Adipose tissue (tissue), 3 donors: Measurements from ENCODE around the gene ADARB2. TPM values are rescaled to one million over a fixed set of nuclear protein-coding genes. Genes with fewer than 3 reads are reported as not detected.
"Not testable (repeated sequence)": the region's sequence is repeated elsewhere in the genome, so short reads cannot be mapped to it uniquely, and the experiment has no call there.

Experiments used
- H3K27ac ChIP-seq: one replicate; pipeline ENCODE4 v1.5.1; 2013; ENCODE audit warnings: low read depth, low read length
- WGBS, 3 donors: extraction: QIAGEN DNeasy Blood & Tissue Kit; methylation state at CpG; one replicate each; pipeline ENCODE4 v1.1.7; 2013; 5-methylcytosine and 5-hydroxymethylcytosine counted together
- polyA plus RNA-seq, 3 donors: library from polyadenylated mRNA; stranded (reverse); fragments of 200-250 nt; gene quantifications; one replicate each; pipeline ENCODE4 v1.2.3, GENCODE V29; 2013
- donor health status: healthy with polysubstance abuse.
- donor health status: Bipolar disorder and iron deficiency.
- donor health status: healthy.

Gene ADARB2
- polyA plus RNA-seq, 3 donors = 0.31 to 1.9 (median 0.56) TPM

DNA sequence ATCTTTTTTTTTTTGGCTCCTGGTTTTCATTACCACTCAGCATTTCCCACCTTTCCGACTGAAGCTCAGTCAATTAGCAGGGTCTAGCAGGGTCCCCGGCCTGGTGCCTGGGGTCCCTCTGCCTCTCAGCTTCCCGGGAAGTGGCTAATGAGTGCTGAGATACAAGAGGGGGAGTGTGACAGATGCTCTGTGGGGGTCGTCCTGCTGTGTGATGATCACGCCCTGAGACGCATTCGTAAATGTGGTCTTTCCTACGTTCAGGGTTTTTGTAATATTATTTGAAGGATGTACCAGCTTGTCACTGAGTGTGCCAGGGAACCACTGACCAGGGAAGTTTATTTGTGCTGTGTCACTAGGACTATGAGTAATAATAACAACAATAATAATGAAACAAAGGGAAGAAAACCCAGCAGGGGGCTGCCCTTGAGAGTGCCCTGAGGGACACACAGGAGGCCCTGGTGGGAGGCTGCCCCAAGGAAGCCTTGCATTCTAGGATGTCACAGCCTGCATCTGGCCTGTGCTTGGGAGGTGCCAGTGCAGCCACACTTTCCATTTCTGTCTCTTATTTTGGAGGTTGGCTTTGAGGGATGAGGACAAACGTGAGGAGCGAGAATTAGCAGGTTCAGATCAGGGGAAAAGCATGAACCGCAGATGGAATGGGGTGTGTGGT is 337.8 kb downstream of the ADARB2 start:
- WGBS, 3 donors = 59 to 76% (median 68%) methylated on average over 11 of the region's 11 CpGs
- no peak overlapping the region for H3K27ac ChIP-seq

DNA sequence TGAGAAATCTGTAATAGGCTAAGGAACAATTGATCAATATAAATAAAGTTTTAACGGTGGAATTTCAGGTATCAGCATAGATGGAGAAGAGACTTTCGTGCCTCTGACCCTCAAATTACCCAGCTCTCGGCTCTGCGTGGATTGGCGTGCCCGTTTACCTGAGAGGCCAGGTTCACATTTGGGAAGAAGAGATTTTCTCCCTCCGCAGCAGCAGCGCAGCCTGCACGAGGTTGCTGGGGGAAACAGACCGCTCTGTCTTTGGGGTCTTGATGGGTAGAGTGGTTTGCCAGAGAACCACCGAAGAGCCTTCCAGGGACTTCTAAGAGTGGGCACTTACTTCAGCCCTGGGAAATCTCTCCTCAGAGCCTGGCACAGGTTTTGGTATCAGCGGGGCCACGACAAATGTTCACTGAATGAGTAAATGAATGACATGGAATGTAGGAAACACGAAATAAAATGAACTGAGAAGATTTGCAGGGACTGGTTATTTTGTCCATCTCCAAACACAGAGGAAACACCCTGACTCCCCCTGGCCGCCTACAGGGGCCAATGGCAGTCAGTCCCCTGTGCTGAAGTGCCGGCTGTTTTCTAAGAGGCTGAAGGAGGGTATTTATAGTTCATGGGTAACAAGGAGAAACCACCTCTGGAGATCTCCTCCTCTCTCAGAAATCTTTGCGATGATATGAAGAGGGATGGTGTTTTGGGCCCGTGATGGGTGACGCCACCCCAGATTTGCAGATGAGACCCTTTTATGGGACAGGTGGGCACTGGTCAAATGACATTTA is 338.5 kb downstream of the ADARB2 start:
- no peak overlapping the region for H3K27ac ChIP-seq
- 77 to 89% (median 87%) methylated on average over 19 of the region's 19 CpGs for WGBS, 3 donors

- H3K27ac ChIP-seq = not testable (repeated sequence)
- WGBS, 3 donors = 55 to 64% (median 62%) methylated on average over 15 of the region's 15 CpGs
Observed at GRCh38 chr10:1398116-1398515, 339.2 kb downstream of the ADARB2 start.

- 82 to 89% (median 83%) methylated on average over 20 of the region's 20 CpGs for WGBS, 3 donors
- no peak overlapping the region for H3K27ac ChIP-seq
Observed at GRCh38 chr10:1396297-1396635, 341.1 kb downstream of the ADARB2 start.

GRCh38 chr10:1395481-1396296 is 341.6 kb downstream of the ADARB2 start:
- 84 to 88% (median 86%) methylated on average over 33 of the region's 33 CpGs for WGBS, 3 donors
- no peak overlapping the region for H3K27ac ChIP-seq

DNA sequence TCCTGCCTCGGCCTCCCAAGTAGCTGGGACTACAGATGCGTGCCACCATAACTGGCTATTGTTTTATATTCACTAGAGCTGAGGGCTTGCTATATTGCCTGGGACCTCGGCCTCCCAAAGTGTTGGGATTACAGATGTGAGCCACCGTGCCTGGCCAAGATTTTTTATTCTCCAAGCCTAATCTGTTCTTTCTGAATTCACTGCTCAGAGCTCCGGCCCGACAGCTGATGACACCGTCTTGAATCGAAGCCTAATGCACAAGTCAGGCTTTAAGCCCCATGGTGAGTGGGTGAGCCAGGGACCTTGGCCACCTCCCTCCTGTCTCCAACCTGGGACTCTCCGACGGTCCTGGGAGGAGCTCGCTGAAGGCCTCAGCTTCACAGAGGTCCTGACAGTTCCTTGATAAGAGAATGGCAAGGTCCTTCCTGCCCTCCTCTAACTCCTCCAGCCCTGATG is 342.3 kb downstream of the ADARB2 start:
- WGBS, 3 donors = 85 to 86% (median 86%) methylated on average over 11 of the region's 11 CpGs
- no peak overlapping the region for H3K27ac ChIP-seq

- H3K27ac ChIP-seq = no peak overlapping the region
- WGBS, 3 donors = 56 to 76% (median 72%) methylated on average over 13 of the region's 13 CpGs
Observed at GRCh38 chr10:1394155-1394912, 343.0 kb downstream of the ADARB2 start.

DNA sequence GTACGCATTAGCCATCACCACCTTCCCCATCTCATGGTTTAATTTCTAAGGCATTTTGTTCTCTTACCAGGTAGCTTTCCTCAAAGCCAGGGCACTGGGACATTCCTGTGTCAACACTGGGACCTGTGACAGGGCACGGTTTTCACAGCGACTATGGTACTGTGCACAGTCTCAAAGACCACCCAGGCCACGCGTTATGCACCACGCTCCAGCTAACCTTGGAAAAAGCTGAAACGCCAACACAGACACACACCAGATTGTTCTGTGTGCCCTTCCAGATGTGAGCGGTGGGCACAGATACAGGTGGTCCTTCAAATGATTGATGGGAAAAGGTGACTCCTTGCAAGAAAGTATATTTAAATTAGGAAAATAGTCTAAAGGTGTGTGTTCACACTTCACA is 343.8 kb downstream of the ADARB2 start:
- no peak overlapping the region for H3K27ac ChIP-seq
- WGBS, 3 donors = 86 to 96% (median 93%) methylated on average over 8 of the region's 8 CpGs

DNA sequence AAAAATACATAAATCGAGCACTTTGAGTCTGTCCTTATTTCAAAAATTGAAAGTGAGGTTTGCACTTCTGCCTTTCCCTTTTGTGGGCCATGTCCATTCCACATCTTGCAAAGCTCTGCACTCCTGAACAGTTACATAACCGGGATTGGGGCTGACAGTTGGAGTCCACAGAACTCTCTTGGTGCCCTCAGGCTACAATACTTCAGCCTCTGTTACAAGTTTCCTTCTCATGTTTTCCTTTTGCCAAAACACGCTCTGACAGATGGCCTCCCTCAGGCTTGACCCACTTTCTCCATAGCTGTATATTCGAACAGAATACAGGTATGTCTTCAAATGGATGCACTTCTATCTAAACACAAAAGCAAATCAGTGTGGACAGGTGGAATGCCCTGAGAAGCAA is 345.2 kb downstream of the ADARB2 start:
- no peak overlapping the region for H3K27ac ChIP-seq
- 60 to 76% (median 74%) methylated on average over 4 of the region's 4 CpGs for WGBS, 3 donors

DNA sequence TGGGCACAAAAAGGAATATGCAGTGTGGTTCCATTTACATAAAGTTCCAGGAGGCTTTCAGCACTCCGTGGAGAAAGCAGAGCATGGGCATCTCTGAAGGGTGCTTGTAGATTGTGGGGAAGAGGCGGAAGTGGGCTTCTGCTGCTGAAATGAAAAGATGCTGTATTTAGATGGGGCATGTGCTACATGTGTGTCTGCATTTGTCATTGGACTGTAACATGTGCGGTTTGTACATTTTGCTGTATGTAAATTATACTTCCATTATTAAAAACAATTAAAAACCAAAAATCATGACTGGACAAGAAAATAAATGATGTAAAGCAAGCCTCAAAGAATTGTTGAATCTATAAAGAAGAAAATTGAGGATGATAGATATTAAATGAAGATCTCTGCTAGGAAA is 347.1 kb downstream of the ADARB2 start:
- WGBS, 3 donors = 80 to 90% (median 84%) methylated on average over 3 of the region's 3 CpGs
- no peak overlapping the region for H3K27ac ChIP-seq

DNA sequence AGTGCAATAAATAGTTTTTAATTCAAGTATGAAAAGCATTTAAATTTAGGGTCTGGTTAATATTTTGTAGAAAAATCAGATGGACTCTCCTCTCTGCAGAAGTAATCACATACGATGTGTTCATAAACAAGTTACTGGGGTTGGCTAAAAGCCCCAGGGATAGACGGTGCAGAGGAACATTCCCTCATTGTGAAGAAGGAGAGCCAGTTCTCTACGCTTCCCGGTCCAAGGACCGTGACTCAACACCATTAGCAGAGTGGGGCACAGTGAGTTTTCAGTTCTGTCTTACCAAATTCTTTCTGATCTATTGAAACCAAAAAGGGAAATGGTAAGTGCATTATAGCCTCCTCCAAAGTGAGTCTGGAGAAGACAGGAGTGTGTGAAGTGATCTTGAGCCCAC is 353.3 kb downstream of the ADARB2 start:
- H3K27ac ChIP-seq = no peak overlapping the region
- WGBS, 3 donors = 60 to 79% (median 71%) methylated on average over 5 of the region's 5 CpGs

- 67 to 82% (median 82%) methylated on average over 13 of the region's 13 CpGs for WGBS, 3 donors
- no peak overlapping the region for H3K27ac ChIP-seq
Observed at GRCh38 chr10:1382711-1383110, 354.6 kb downstream of the ADARB2 start.

- 66 to 80% (median 67%) methylated on average over 5 of the region's 5 CpGs for WGBS, 3 donors
- H3K27ac ChIP-seq = no peak overlapping the region
Observed at GRCh38 chr10:1381339-1381738, 356.0 kb downstream of the ADARB2 start.

DNA sequence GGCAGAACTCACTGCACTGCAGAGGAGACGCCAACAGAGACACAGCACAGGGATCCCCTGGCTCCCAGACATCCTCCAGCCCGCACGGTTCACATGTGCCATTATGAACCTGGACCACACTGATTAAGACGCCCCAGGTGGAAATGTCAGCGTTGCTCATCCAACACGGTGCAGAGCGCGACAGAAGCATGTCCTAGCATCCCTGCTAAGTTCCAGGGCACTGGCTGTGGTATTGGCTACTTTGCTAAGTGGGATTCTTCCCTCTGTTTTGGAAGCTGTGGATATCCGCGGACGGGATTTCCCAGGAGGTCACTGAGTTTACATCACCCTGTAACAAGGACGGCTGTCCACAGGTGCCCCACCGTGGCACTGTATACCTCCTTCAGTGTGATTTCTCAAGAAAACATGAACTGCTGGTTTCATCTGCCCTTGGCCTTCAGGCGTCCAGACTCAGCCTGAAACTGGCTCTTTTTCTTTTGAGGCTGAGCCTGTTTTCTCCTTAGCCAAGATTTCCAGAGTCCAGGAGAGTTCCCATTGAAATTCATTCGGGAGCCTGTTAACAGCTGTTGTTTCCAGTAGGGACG is 357.1 kb downstream of the ADARB2 start:
- 44 to 58% (median 50%) methylated on average over 16 of the region's 16 CpGs for WGBS, 3 donors
- H3K27ac ChIP-seq = no peak overlapping the region

GRCh38 chr10:1379601-1380000 is 357.7 kb downstream of the ADARB2 start:
- H3K27ac ChIP-seq = no peak overlapping the region
- WGBS, 3 donors = 22 to 45% (median 30%) methylated on average over 9 of the region's 9 CpGs

- H3K27ac ChIP-seq = no peak overlapping the region
- 91 to 96% (median 95%) methylated on average over 2 of the region's 2 CpGs for WGBS, 3 donors
Observed at GRCh38 chr10:1378473-1378872, 358.9 kb downstream of the ADARB2 start.

DNA sequence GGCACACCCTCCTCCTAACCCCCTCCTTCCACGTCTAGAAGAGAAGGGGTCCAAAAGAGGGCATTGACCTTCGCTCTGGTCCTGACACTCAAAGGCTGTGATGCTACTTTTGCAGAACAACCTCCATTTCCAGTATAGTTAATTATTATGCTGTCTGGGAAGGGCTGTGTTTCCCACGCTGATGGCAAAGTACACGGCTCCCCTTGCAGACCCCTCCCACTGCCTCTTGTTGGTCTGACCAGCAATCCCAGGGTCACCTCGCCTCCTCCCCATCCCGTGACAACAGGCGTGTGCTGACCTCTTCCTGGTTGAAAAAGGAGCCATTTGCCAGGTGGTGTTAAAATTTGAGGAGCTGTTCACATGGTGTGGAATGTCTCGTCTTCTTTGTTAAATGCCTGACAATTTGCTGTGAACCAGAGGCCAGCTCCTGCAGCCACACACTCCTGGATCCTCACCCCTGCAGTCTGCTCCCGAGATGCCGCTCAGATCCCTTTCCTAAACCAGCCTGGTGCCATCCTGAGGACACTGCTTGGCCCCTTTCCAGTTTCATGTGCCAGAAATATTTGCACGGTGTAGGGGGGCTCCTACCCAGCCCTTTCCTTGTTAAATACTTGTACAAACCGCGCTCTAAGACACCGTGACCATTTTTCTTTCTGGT is 359.5 kb downstream of the ADARB2 start:
- H3K27ac ChIP-seq = no peak overlapping the region
- 29 to 38% (median 38%) methylated on average over 14 of the region's 14 CpGs for WGBS, 3 donors

DNA sequence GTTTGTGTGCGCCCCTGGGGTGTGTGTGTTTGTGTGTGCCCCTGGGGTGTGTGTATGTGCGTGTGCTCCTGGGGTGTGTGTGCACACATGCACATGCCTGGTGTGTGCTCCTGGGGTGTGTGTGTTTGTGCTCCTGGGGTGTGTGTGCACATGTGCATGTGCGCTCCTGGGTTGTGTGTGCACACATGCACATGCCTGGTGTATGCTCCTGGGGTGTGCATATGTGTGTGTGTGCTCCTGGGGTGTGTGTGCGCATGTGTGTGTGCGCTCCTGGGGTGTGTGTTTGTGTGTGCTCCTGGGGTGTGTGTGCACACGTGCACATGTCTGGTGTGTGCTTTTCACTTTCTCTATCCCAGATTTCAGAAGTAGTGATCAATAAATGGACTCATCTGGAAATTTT is 360.1 kb downstream of the ADARB2 start:
- no peak overlapping the region for H3K27ac ChIP-seq
- 71 to 89% (median 89%) methylated on average over 6 of the region's 6 CpGs for WGBS, 3 donors
